ENCODE data around the gene TSHZ2. TPM values are rescaled to one million over a fixed set of nuclear protein-coding genes. Genes with fewer than 3 reads are reported as not detected.
A peak's percentile ranks its signal among the peaks of the same experiment; 100 is the strongest.

The TSHZ2 gene
- total and polyA plus RNA-seq, 2 donors (not counting 1 experiment from before 2014, with no cell fraction given) = 1.00 to 5.7 TPM

DNA sequence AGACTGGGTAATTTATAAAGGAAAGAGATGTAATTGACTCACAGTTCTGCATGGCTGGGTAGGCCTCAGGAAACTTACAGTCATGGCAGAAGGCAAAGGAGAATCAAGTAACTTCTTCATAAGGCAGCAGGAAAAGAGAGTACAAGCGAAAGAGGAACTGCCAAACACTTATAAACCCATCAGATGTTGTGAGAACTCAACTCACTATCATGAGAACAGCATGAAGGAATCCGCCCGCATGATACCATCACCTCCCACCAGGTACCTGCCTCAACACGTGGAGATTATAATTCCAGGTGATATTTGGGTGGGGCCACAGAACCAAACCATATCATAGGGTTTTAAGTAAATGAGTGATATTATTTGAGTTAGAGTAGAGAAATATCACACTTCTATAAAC lies 189.3 kb downstream of the TSHZ2 start:
- H3K27ac ChIP-seq (ENCODE audit: low read length in 2 of 2) = peak overlapping the region; percentile 22 to 23

GRCh38 chr20:53162251-53162835 lies 190.2 kb downstream of the TSHZ2 start:
- Histone ChIP-seq H3K27me3 (replicated peaks in 1 of 4; ENCODE audit: control extremely low read depth in 1 of 4, control insufficient read depth in 3 of 4, insufficient read depth in 4 of 4, low read length in 3 of 4) (peaks cover 0 to 5% (median 1%) of the 10 kb centered on the region in 4 experiments), H3K4me3 (ENCODE audit: control extremely low read depth in 1 of 5, extremely low read depth in 1 of 5, insufficient read depth in 1 of 5, low read depth in 2 of 5, low read length in 4 of 5) (no peak overlapping the region), H3K27ac (ENCODE audit: low read length in 2 of 2) (peak overlapping the region in 1 of 2 donors; percentile 22), H3K9me3 (ENCODE audit: control extremely low read depth in 1 of 3, control insufficient read depth in 2 of 3, insufficient read depth in 1 of 3, low read length in 2 of 3) (peaks cover 0 to 11% (median 0%) of the 10 kb centered on the region in 3 donors), H3K9ac (ENCODE audit: low read length) (no peak overlapping the region), H2AFZ (ENCODE audit: insufficient read depth, low read depth, low read length, poor library complexity, severe bottlenecking) (no peak overlapping the region), H3K4me2 (replicated peaks; ENCODE audit: low read depth, low read length, poor library complexity, severe bottlenecking) (peak overlapping the region; percentile 19), H3K4me1 (ENCODE audit: control insufficient read depth in 2 of 2, insufficient read depth in 2 of 2, low read length in 2 of 2) (peaks cover 3 to 17% of the 10 kb centered on the region in 2 donors), H4K20me1 (ENCODE audit: control insufficient read depth, insufficient read depth, low read length, poor library complexity, severe bottlenecking) (no peaks in the 10 kb centered on the region), H3K79me2 (ENCODE audit: control insufficient read depth, insufficient read depth, low read length) (no peaks in the 10 kb centered on the region), H3K36me3 (replicated peaks in 1 of 2; ENCODE audit: control extremely low read depth in 1 of 2, control insufficient read depth in 1 of 2, extremely low read depth in 1 of 2, insufficient read depth in 2 of 2, low read length in 1 of 2) (no peaks in the 10 kb centered on the region)
- WGBS (ENCODE audit: insufficient coverage) = 54% methylated on average over 9 of the region's 13 CpGs
- intact Hi-C loops (cut with micrococcal nuclease) = no loop called here
- Mint-ChIP-seq H3K27ac (peak overlapping the region; percentile 51), H3K27me3 (peaks cover 2% of the 10 kb centered on the region), H3K4me1 (peaks cover 26% of the 10 kb centered on the region), H3K4me3 (peak overlapping the region; percentile 42), H3K9me3 (ENCODE audit: insufficient read depth) (peaks cover 4% of the 10 kb centered on the region)
- CTCF ChIA-PET = interaction anchor here (0.6 kb wide), 1 partner anchor 25 kb away, joined by 3 read pairs; no protein-coding TSS in a partner anchor
- DNase-seq (peak; percentile 47), ATAC-seq (ENCODE audit: low read depth) (peak; percentile 47)
- POLR2A ChIA-PET = no interaction called here
- TF ChIP-seq EZH2 (IDR thresholded peaks at IDR 0.05; ENCODE audit: borderline replicate concordance, insufficient read depth, low read depth, low read length, poor library complexity, severe bottlenecking) = no peak
- TF ChIP-seq, protein P1, sequence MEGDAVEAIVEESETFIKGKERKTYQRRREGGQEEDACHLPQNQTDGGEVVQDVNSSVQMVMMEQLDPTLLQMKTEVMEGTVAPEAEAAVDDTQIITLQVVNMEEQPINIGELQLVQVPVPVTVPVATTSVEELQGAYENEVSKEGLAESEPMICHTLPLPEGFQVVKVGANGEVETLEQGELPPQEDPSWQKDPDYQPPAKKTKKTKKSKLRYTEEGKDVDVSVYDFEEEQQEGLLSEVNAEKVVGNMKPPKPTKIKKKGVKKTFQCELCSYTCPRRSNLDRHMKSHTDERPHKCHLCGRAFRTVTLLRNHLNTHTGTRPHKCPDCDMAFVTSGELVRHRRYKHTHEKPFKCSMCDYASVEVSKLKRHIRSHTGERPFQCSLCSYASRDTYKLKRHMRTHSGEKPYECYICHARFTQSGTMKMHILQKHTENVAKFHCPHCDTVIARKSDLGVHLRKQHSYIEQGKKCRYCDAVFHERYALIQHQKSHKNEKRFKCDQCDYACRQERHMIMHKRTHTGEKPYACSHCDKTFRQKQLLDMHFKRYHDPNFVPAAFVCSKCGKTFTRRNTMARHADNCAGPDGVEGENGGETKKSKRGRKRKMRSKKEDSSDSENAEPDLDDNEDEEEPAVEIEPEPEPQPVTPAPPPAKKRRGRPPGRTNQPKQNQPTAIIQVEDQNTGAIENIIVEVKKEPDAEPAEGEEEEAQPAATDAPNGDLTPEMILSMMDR (IDR thresholded peaks at IDR 0.05) = no peak

More for the DNA sequence above, 189.3 kb downstream of the TSHZ2 start:
- no peaks in the 10 kb centered on the region for H3K79me2 ChIP-seq (ENCODE audit: control insufficient read depth, insufficient read depth, low read length)
- ATAC-seq (ENCODE audit: low read depth) (no peak), DNase-seq (peak; percentile 40)
- no CpG with 5 or more reads among the region's 4 CpGs for WGBS (ENCODE audit: insufficient coverage)
- peaks cover 3 to 19% of the 10 kb centered on the region in 2 donors for H3K4me1 ChIP-seq (ENCODE audit: control insufficient read depth in 2 of 2, insufficient read depth in 2 of 2, low read length in 2 of 2)
- H2AFZ ChIP-seq (ENCODE audit: insufficient read depth, low read depth, low read length, poor library complexity, severe bottlenecking) = no peak overlapping the region
- ChIA-PET POLR2A (interaction anchor here (1.0 kb wide), 1 partner anchor 122 kb away, joined by 6 read pairs; no protein-coding TSS in a partner anchor), CTCF (interaction anchor here (1.0 kb wide), 1 partner anchor 37 kb away, joined by 3 read pairs; no protein-coding TSS in a partner anchor)
- H3K27me3 ChIP-seq (replicated peaks in 1 of 4; ENCODE audit: control extremely low read depth in 1 of 4, control insufficient read depth in 3 of 4, insufficient read depth in 4 of 4, low read length in 3 of 4) = peaks cover 0 to 5% (median 0%) of the 10 kb centered on the region in 4 experiments
- Mint-ChIP-seq H3K9me3 (ENCODE audit: insufficient read depth) (peaks cover 4% of the 10 kb centered on the region), H3K27me3 (no peaks in the 10 kb centered on the region), H3K4me1 (peaks cover 32% of the 10 kb centered on the region), H3K27ac (peak overlapping the region; percentile 27), H3K4me3 (peak overlapping the region; percentile 3)
- TF ChIP-seq, protein P1 (IDR thresholded peaks at IDR 0.05) = no peak
- TF ChIP-seq EZH2 (IDR thresholded peaks at IDR 0.05; ENCODE audit: borderline replicate concordance, insufficient read depth, low read depth, low read length, poor library complexity, severe bottlenecking) = no peak
- no peak overlapping the region for H3K4me3 ChIP-seq (ENCODE audit: control extremely low read depth in 1 of 5, extremely low read depth in 1 of 5, insufficient read depth in 1 of 5, low read depth in 2 of 5, low read length in 4 of 5)
- intact Hi-C loops (cut with micrococcal nuclease) = no loop called here
- no peak overlapping the region for H3K9ac ChIP-seq (ENCODE audit: low read length)
- H3K9me3 ChIP-seq (ENCODE audit: control extremely low read depth in 1 of 3, control insufficient read depth in 2 of 3, insufficient read depth in 1 of 3, low read length in 2 of 3) = peaks cover 0 to 11% (median 0%) of the 10 kb centered on the region in 3 donors
- H3K4me2 ChIP-seq (replicated peaks; ENCODE audit: low read depth, low read length, poor library complexity, severe bottlenecking) = peak overlapping the region; percentile 19
- no peaks in the 10 kb centered on the region for H4K20me1 ChIP-seq (ENCODE audit: control insufficient read depth, insufficient read depth, low read length, poor library complexity, severe bottlenecking)
- H3K36me3 ChIP-seq (replicated peaks in 1 of 2; ENCODE audit: control extremely low read depth in 1 of 2, control insufficient read depth in 1 of 2, extremely low read depth in 1 of 2, insufficient read depth in 2 of 2, low read length in 1 of 2) = no peaks in the 10 kb centered on the region
